Posterior cingulate gyrus (tissue), 11 donors: ENCODE results near the gene RNF214.
"Not testable (repeated sequence)": the region's sequence is repeated elsewhere in the genome, so short reads cannot be mapped to it uniquely, and the experiment has no call there.

Source experiments
- DNase-seq, 10 donors: peaks; one replicate each; pipeline versions ENCODE4 v3.0.0 to v3.0.0-alpha.2; 2020 to 2021; ENCODE audit warnings: mixed read lengths in 3 of 10
- intact Hi-C: fragments of 100-400 bp; cut with DNase I; formaldehyde crosslinking; loops from one replicate; pipeline ENCODE4 v1.15.1; 2023

The RNF214 gene

GRCh38 chr11:117300773-117301172, 68.3 kb downstream of the RNF214 start:
- peak in 1 of 10 donors; percentile 81 for DNase-seq

GRCh38 chr11:117302228-117302627, 69.8 kb downstream of the RNF214 start:
- DNase-seq: no peak
- intact Hi-C loops: no loop called here

More at GRCh38 chr11:117300773-117301172, 68.3 kb downstream of the RNF214 start:
- intact Hi-C loops: no loop called here

- no peak for DNase-seq
- intact Hi-C loops: no loop called here
These were observed 70.6 kb downstream of the RNF214 start for GRCh38 chr11:117303101-117303500.

- no peak for DNase-seq
- intact Hi-C loops: no loop called here
These were observed 71.3 kb downstream of the RNF214 start for GRCh38 chr11:117303646-117304315.

- intact Hi-C loops: no loop called here
- peak in 1 of 10 donors; percentile 60 for DNase-seq
These were observed 72.7 kb downstream of the RNF214 start for GRCh38 chr11:117305145-117305544.

GRCh38 chr11:117309310-117309709, 76.8 kb downstream of the RNF214 start:
- intact Hi-C loops: no loop called here

GRCh38 chr11:117313091-117313490, 80.6 kb downstream of the RNF214 start:
- intact Hi-C loops: no loop called here
- DNase-seq: no peak

More at GRCh38 chr11:117309310-117309709, 76.8 kb downstream of the RNF214 start:
- peak in 1 of 10 donors; percentile 65 for DNase-seq

GRCh38 chr11:117313828-117314768, 81.6 kb downstream of the RNF214 start:
- peak in 1 of 10 donors; percentile 85 for DNase-seq
- intact Hi-C loops: loop anchor here (2.0 kb wide), 1 partner anchor 15 kb away; no protein-coding TSS in a partner anchor

GRCh38 chr11:117314840-117315239, 82.4 kb downstream of the RNF214 start:
- DNase-seq: peak in 1 of 10 donors; percentile 84
- intact Hi-C loops: loop anchor here (2.0 kb wide), 1 partner anchor 14 kb away; no protein-coding TSS in a partner anchor

GRCh38 chr11:117315285-117316196, 83.1 kb downstream of the RNF214 start:
- DNase-seq: peak in 2 of 10 donors; percentile 63 to 77
- intact Hi-C loops: loop anchor here (1.0 to 2.0 kb wide), 2 partner anchors 13 to 83 kb away; partner anchors contain the start of genes PCSK7 and RNF214

GRCh38 chr11:117316197-117316961, 83.9 kb downstream of the RNF214 start, which contains the start of gene BACE1:
BACE1 (minus strand) TSS chr11:117316256; CDS start chr11:117315795, 461 bp downstream.
- peak; percentile 83 to 99 (median 92) for DNase-seq
- intact Hi-C loops: loop anchor here (1.0 kb wide), 1 partner anchor 84 kb away; the partner anchor contains the start of genes PCSK7 and RNF214

- no peak for DNase-seq
- intact Hi-C loops: no loop called here
These were observed 86.3 kb downstream of the RNF214 start for GRCh38 chr11:117318738-117319137.

- no peak for DNase-seq
- intact Hi-C loops: no loop called here
These were observed 86.9 kb downstream of the RNF214 start for GRCh38 chr11:117319214-117319840.

- DNase-seq, intact Hi-C loops: not testable (repeated sequence)
These were observed 94.7 kb downstream of the RNF214 start for GRCh38 chr11:117327255-117327566.

- intact Hi-C loops: loop anchor here (2.0 kb wide), 1 partner anchor 13 kb away; no protein-coding TSS in a partner anchor
- peak; percentile 92 to 100 (median 96) for DNase-seq
These were observed 95.3 kb downstream of the RNF214 start, which contains the start of gene CEP164 for GRCh38 chr11:117327567-117328374. CEP164 (plus strand) TSS chr11:117327854; CDS start chr11:117338587, 10,733 bp downstream.

- DNase-seq: peak in 1 of 10 donors; percentile 12
- intact Hi-C loops: loop anchor here (2.0 kb wide), 1 partner anchor 14 kb away; no protein-coding TSS in a partner anchor
These were observed 96.0 kb downstream of the RNF214 start for GRCh38 chr11:117328375-117329010.

- intact Hi-C loops: no loop called here
- DNase-seq: no peak
These were observed 100.4 kb downstream of the RNF214 start for GRCh38 chr11:117332843-117333242.
